ENCODE measurements around the gene PFN1.
"Not testable (repeated sequence)": the region's sequence is repeated elsewhere in the genome, so short reads cannot be mapped to it uniquely, and the experiment has no call there.

PFN1 gene

DNA sequence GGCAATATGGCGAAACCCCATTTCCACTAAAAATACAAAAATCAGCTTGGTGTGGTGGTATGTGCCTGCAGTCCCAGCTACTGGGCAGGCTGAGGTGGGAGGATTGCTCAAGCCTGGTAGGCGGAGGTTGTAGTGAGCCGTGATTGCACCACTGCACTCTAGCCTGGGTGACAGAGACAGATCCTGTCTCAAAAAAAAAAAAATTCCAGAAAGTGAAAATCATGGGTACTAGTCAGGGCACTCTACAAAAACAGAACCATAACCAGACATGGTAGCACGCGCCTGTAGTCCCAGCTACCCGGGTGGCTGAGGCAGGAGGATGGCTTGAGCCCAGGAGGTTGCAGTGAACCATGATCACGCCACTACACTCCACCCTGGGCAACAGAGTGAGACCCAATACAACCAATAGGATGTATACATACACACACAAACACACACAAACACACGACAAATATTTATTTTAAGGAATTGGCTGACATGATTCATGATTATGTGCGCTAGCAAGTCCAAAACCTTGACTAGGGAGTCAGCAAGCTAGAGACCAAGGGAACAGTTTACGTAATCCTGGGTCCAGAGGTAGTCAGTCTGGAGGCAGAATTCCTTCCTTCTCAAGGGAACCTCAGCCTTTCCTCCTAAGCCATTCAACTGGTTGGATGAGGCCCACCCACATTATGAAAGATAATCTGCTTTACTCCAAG, 27.8 kb downstream of the PFN1 start:
- no peak for DNase-seq

- DNase-seq = no peak
Measured at GRCh38 chr17:4919511-4920047, 28.8 kb downstream of the PFN1 start.

DNA sequence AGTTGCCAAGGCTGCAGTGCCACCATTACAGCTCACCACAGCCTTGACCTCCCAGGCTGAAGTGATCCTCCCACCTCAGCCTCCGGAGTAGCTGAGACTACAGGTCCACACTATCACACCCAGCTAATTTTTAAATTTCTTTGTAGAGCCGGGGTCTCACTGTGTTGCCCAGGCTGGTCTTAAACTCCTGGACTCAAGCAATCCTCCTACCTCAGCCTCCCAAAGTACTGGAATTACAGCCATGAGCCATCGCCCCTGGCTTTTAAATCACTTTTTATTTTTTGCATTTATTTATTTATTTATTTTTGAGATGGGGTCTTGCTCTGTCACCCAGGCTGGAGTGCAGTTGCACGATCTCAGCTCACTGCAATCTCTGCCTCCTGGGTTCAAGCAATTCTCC, 33.8 kb downstream of the PFN1 start:
- not testable (repeated sequence) for DNase-seq

GRCh38 chr17:4913994-4914393, 34.3 kb downstream of the PFN1 start:
- DNase-seq = no peak

- peak; percentile 79 for DNase-seq
Measured at GRCh38 chr17:4908711-4909496, 39.4 kb downstream of the PFN1 start.

GRCh38 chr17:4908301-4908700, 40.0 kb downstream of the PFN1 start:
- no peak for DNase-seq

GRCh38 chr17:4906642-4907041, 41.7 kb downstream of the PFN1 start:
- DNase-seq = not testable (repeated sequence)

DNA sequence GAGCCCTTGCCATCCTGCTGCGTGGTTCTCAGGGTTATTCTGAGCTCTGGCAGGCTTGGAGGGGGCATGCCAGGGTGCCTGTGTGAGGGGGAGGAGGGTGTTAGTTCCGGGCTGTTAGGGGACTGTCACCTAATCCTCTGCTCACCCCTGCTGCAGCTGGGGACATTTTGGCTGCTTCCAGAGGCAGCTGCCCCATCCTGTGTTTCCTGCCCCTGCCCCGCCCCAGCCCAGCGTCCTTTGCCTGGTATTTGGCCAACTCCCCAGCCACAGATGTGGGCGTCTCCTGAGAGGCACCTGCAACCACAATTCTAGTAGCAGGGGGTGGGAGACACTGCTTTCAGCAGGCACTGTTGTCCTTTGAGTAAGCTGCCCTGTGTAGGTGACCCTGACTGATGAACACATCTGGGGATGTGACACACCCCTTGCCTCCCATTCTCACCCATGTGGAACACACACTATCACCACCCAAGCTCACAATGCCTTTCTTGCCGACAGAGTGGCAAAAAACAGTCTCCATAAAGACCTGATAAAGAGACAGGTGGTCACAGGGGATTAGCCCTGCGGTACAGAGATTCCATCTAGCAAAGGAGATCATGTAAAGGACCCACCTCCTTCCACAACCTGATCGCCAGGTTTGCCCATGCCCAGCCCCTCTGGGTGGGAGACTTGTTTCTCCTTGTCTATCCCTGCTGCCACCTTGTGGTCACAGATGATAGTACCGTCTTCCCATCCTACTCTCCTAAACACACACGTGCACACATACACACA, 45.1 kb downstream of the PFN1 start, which contains the start of gene CHRNE:
TSS of gene CHRNE (minus strand) at position 48 of the 768 bp plus-strand sequence. CDS start at position 13, 35 bp downstream.
- DNase-seq = peak; percentile 47

DNA sequence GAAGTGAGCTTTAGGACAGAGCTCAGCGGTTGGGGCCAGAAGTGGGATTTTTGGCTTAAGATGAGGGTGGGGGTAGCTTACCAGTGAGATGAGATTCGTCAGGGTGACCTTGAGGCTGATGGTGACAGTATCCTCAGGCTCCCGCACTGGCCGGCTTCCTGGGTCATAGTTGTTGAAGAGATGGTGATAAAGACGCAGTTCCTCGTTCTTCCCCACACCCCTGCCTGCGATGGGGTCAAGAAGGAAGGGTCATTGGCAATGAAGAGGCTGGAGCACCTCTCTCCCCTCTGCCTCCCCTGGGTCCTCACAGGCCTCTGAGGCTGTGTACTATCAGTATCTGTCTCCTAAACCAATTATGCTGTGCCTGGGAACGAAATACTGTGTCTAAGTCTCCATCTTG, 45.8 kb downstream of the PFN1 start:
- DNase-seq = no peak

- no peak for DNase-seq
Measured at GRCh38 chr17:4901648-4902344, 46.5 kb downstream of the PFN1 start.

- DNase-seq = no peak
Measured at GRCh38 chr17:4901108-4901647, 47.2 kb downstream of the PFN1 start.

GRCh38 chr17:4900231-4901107, 47.9 kb downstream of the PFN1 start:
- no peak for DNase-seq

DNA sequence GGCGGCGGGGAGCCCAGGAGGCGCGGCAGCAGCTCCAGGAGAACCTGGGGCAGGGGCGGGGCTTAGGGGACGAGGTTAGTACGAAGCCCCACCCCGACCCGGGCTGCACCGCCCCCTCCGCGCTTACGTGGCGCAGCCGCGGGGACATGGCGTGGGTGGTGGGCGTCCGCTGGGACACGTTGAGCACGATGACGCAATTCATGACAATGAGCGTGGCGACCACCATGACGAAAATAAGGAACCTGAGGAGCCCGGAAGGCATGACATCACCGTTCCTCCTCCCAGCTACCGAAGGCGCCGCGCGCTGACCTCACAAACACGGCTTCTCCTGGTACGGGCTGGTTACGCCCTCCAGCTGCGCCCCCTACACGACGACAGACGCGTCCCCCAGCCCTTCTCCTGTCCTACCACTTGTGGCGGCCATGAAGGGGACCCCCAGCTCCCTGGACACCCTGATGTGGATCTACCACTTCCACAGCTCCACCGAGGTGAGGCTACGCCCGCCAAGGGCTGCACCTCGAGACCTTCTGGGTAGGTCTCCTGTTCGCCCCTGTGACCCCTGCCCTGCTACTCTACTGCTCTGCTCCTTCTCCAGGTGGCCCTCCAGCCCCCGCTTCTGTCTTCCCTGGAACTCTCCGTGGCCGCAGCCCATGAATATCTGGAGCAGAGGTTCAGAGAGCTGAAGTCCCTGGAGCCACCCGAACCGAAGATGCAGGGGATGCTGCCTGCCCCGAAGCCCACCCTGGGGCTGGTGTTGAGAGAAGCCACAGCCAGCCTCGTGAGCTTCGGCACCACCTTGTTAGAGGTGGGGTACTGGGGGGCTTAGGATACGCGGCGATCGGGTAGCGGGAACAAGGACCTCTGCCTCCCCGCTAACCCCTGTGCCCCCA, 48.7 kb downstream of the PFN1 start, which contains the start of gene C17orf107:
TSS of gene C17orf107 (plus strand) at position 196 of the 890 bp plus-strand sequence. CDS start at position 423, 227 bp downstream.
- no peak for DNase-seq

DNA sequence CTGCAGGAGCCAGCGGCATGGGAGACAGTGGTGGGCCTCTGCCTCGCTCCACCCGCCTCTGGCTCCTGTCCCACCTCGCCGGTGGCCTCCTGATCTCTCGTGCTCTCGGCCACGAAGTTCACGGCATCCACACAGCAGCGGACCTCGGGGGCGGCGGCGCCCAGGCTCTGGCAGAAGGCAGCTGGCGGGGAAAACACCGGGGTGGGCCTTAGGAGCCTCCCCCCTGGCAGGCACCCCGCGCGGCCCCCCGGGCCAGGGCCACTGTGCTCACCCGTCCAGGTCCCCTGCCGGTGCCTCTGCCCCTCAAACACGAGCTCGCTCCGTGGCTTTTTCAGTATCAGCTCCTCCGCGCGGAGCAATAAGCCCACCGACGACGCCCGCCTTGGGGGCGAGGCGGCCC, 49.4 kb downstream of the PFN1 start:
- DNase-seq = no peak

DNA sequence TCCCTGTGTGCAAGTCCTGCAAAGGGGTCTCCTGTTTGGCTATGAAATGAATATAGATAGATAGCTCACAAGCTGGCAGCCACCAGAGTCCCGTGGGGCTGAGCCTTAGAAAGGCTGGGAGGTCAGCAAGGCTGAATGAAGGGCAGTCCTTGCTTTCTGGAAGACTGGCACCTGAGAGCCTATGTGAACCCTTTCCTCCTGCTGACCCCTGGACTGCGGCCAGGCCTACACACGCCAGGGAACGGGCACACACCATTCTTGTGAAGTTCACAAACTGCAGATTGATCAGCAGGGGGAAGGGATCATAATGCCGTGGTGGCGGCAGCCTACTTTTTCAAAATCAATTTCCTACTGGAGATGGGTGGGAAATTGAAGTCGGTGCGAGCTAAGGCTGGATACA, 50.0 kb downstream of the PFN1 start:
- no peak for DNase-seq

GRCh38 chr17:4897785-4898184, 50.5 kb downstream of the PFN1 start:
- no peak for DNase-seq

GRCh38 chr17:4897198-4897687, 51.1 kb downstream of the PFN1 start:
- DNase-seq = no peak

DNA sequence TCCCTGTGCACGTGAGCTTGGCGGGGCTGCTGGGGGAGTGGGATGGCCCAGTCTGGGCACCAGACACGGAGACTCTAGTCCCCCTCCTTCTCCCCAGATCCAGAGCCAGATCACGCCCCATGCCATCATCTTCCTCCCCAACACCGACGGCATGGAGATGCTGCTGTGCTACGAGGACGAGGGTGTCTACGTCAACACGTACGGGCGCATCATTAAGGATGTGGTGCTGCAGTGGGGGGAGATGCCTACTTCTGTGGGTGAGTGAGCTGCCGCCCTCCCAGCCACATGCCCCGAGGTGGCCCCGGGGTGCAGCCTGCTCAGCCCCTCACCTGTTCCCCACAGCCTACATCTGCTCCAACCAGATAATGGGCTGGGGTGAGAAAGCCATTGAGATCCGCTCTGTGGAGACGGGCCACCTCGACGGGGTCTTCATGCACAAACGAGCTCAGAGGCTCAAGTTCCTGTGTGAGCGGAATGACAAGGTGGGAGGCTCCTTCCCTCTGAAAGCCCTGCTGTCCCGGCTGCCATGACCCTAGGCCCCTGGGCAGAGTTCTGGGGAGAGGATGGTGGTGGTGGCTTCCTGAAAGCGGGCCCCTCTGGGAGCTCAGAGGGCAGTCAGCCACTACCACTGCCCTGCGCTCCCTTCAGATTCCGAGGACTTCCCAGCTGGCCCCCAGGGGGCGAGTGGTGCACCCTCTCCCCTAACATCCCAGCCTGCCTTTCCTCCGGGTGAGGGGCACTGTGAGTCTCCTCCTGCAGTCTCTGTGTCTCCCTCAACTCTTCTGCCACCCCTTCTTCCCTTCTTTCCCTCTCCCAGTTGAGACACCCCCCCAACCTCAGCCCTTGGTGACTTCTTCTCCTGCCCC, 51.8 kb downstream of the PFN1 start:
- DNase-seq = no peak
